Sigmoid colon (tissue), 4 donors: Measurements from ENCODE around the gene DIS3L.

ENCODE experiments used
- CTCF ChIP-seq, 4 experiments: fragments of 450-650 bp in 3 of 4; fragments of 200-600 bp in 1 of 4; IDR thresholded peaks; one replicate each; pipeline ENCODE4 v1.5.1; 2016 to 2019; ENCODE audit warnings: antibody characterized with exemption in 4 of 4, mild to moderate bottlenecking in 3 of 4, moderate library complexity in 2 of 4
- EP300 ChIP-seq, 4 donors: sonication (generic); formaldehyde crosslinking; IDR thresholded peaks; one replicate each; pipeline ENCODE4 v1.6.1; 2017; ENCODE audit warnings: antibody characterized with exemption in 4 of 4
- POLR2A ChIP-seq, 2 donors: fragments of 450-650 bp; IDR thresholded peaks; one replicate each; pipeline ENCODE4 v1.6.1; 2016; ENCODE audit warnings: antibody characterized with exemption in 2 of 2, mild to moderate bottlenecking in 2 of 2, moderate library complexity in 2 of 2
- POLR2AphosphoS5 ChIP-seq, 4 donors: sonication (generic); formaldehyde crosslinking; IDR thresholded peaks; one replicate each; pipeline ENCODE4 v1.6.1; 2017; ENCODE audit warnings: antibody characterized with exemption in 4 of 4

DNA sequence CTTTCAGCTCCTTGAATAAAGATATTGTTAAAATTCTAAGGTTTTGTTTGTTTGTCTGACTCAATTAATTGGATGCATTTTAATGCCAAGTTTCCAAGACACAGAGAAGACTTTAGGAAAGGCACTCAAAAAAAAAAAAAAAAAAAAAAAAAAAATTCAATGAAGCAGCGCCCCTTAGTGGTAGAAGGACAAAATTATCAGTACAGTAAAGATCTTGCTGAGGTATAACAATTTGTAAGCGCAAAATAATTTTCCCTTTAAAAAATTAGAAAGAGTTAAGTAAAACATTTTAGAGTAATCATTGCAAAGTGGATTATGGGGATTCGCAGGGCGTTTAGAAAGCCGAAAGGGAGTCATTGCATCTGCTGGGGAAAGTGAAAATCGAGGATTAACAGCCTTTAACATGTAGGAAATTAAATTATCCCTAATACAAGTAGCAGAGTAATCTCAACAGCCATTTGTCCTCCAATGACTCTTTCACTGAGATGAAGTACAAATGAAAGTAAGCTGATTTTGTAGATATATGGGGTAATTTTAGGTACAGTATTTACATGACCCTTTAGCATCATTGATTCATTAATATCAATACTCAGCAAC, 5.8 kb upstream of the DIS3L start:
- TF ChIP-seq CTCF (IDR thresholded peaks at IDR 0.05) (peak in 3 of 4 experiments; percentile 36 to 51 (median 40)), POLR2AphosphoS5 (IDR thresholded peaks at IDR 0.05) (no peak), EP300 (IDR thresholded peaks at IDR 0.05) (no peak), POLR2A (IDR thresholded peaks at IDR 0.05) (no peak)
